Uterus (tissue), 4 donors: ENCODE measurements around the gene SELENOF. TPM values are rescaled to one million over a fixed set of nuclear protein-coding genes. Genes with fewer than 3 reads are reported as not detected.
"Not testable (repeated sequence)": the region's sequence is repeated elsewhere in the genome, so short reads cannot be mapped to it uniquely, and the experiment has no call there.

Source experiments
- DNase-seq, 2 donors: peaks; one replicate each; pipeline ENCODE4 v3.0.0-alpha.2; 2019 to 2020
- H3K27ac ChIP-seq, 2 donors: fragments of 200-600 bp; sonication (generic); 1 replicate in 1 of 2; 2 replicates in 1 of 2; pipeline ENCODE4 v1.5.1; 2016 to 2018
- H3K27me3 ChIP-seq, 2 donors: fragments of 200-600 bp; sonication (generic); one replicate each; pipeline ENCODE4 v1.5.1; 2018 to 2019; ENCODE audit warnings: control low read depth in 1 of 2
- H3K36me3 ChIP-seq, 2 donors: fragments of 200-600 bp; sonication (generic); one replicate each; pipeline ENCODE4 v1.5.1; 2019; ENCODE audit warnings: control low read depth in 1 of 2
- H3K4me1 ChIP-seq, 2 donors: fragments of 200-600 bp; sonication (generic); one replicate each; pipeline ENCODE4 v1.5.1; 2018 to 2019; ENCODE audit warnings: control low read depth in 1 of 2
- H3K4me3 ChIP-seq, 2 donors: fragments of 200-600 bp; sonication (generic); 1 replicate in 1 of 2; 2 replicates in 1 of 2; pipeline ENCODE4 v1.5.1; 2018 to 2019; ENCODE audit warnings: mild to moderate bottlenecking in 1 of 2
- H3K9me3 ChIP-seq, 2 donors: fragments of 200-600 bp; sonication (generic); one replicate each; pipeline ENCODE4 v1.5.1; 2019; ENCODE audit warnings: control low read depth in 1 of 2
- CTCF ChIP-seq, 4 experiments: fragments of 200-600 bp in 2 of 4; fragments of 450-650 bp in 2 of 4; sonication (generic) in 2 of 4; IDR thresholded peaks; one replicate each; pipeline ENCODE4 v1.5.1; 2016 to 2019; ENCODE audit warnings: antibody characterized with exemption in 4 of 4, mild to moderate bottlenecking in 2 of 4, moderate library complexity in 1 of 4
- POLR2A ChIP-seq, 2 donors: fragments of 450-650 bp; IDR thresholded peaks; one replicate each; pipeline ENCODE4 v1.6.1; 2016; ENCODE audit warnings: antibody characterized with exemption in 2 of 2, mild to moderate bottlenecking in 1 of 2, moderate library complexity in 1 of 2
- intact Hi-C: fragments of 100-400 bp; cut with DNase I; formaldehyde crosslinking; loops from one replicate; pipeline ENCODE4 v1.15.1; 2023; ENCODE audit warnings: low total_unique reads
- total RNA-seq, 4 donors: library from RNA; depleted of rRNA in 3 of 4; stranded (reverse); fragments of >200 nt in 3 of 4; gene quantifications; one replicate each; pipeline versions ENCODE4 v1.1.0 to v1.2.4, GENCODE V29; 2014 to 2023
- donor health status: DM: yes; HTN: yes; CAD: no.

SELENOF gene
- total RNA-seq, 4 donors from 2014 or later = 155 to 232 (median 209) TPM

- no peak for TF ChIP-seq POLR2A (IDR thresholded peaks at IDR 0.05)
- TF ChIP-seq CTCF (IDR thresholded peaks at IDR 0.05) = no peak
- Histone ChIP-seq H3K9me3 (no peaks in the 10 kb centered on the region), H3K4me3 (no peak overlapping the region), H3K27me3 (no peaks in the 10 kb centered on the region), H3K4me1 (no peaks in the 10 kb centered on the region), H3K27ac (no peak overlapping the region), H3K36me3 (no peaks in the 10 kb centered on the region)
- DNase-seq = no peak
- intact Hi-C loops = no loop called here
Observed at GRCh38 chr1:86868477-86868876, 45.4 kb downstream of the SELENOF start.

- H3K27me3 ChIP-seq, DNase-seq, H3K36me3 ChIP-seq, H3K27ac ChIP-seq, H3K4me1 ChIP-seq, H3K9me3 ChIP-seq, intact Hi-C loops, H3K4me3 ChIP-seq: not testable (repeated sequence)
Observed at GRCh38 chr1:86867278-86867677, 46.6 kb downstream of the SELENOF start.

- Histone ChIP-seq H3K27ac (no peak overlapping the region), H3K27me3 (no peaks in the 10 kb centered on the region), H3K36me3 (no peaks in the 10 kb centered on the region), H3K9me3 (no peaks in the 10 kb centered on the region), H3K4me1 (no peaks in the 10 kb centered on the region), H3K4me3 (no peak overlapping the region)
- TF ChIP-seq POLR2A (IDR thresholded peaks at IDR 0.05) (no peak), CTCF (IDR thresholded peaks at IDR 0.05) (no peak)
- intact Hi-C loops = no loop called here
- no peak for DNase-seq
Observed at GRCh38 chr1:86866665-86867064, 47.3 kb downstream of the SELENOF start.

GRCh38 chr1:86865973-86866637 is 47.8 kb downstream of the SELENOF start:
- H3K27me3 ChIP-seq = no peaks in the 10 kb centered on the region
- TF ChIP-seq POLR2A (IDR thresholded peaks at IDR 0.05) (no peak), CTCF (IDR thresholded peaks at IDR 0.05) (no peak)
- no peak overlapping the region for H3K27ac ChIP-seq
- no peaks in the 10 kb centered on the region for H3K4me1 ChIP-seq
- no peaks in the 10 kb centered on the region for H3K36me3 ChIP-seq
- DNase-seq = no peak
- no peak overlapping the region for H3K4me3 ChIP-seq
- no peaks in the 10 kb centered on the region for H3K9me3 ChIP-seq
- intact Hi-C loops = no loop called here

- H3K27me3 ChIP-seq = no peaks in the 10 kb centered on the region
- H3K4me1 ChIP-seq = no peaks in the 10 kb centered on the region
- H3K4me3 ChIP-seq = no peak overlapping the region
- TF ChIP-seq CTCF (IDR thresholded peaks at IDR 0.05) (no peak), POLR2A (IDR thresholded peaks at IDR 0.05) (no peak)
- H3K27ac ChIP-seq = no peak overlapping the region
- no peaks in the 10 kb centered on the region for H3K36me3 ChIP-seq
- DNase-seq = no peak
- intact Hi-C loops = no loop called here
- H3K9me3 ChIP-seq = no peaks in the 10 kb centered on the region
Observed at GRCh38 chr1:86862920-86863319, 51.0 kb downstream of the SELENOF start.

GRCh38 chr1:86861424-86861823 is 52.5 kb downstream of the SELENOF start:
- Histone ChIP-seq H3K9me3 (no peaks in the 10 kb centered on the region), H3K27ac (no peak overlapping the region), H3K4me3 (no peak overlapping the region), H3K36me3 (no peaks in the 10 kb centered on the region), H3K27me3 (no peaks in the 10 kb centered on the region), H3K4me1 (no peaks in the 10 kb centered on the region)
- TF ChIP-seq CTCF (IDR thresholded peaks at IDR 0.05) (no peak), POLR2A (IDR thresholded peaks at IDR 0.05) (no peak)
- intact Hi-C loops = no loop called here
- DNase-seq = no peak
